Effector memory CD4-positive, alpha-beta T cell (primary cell): ENCODE data around the gene MSX1.

Experiments used
- DNase-seq, 3 donors: peaks; one replicate each; pipeline ENCODE4 v3.0.0-alpha.2; 2020
- H3K27ac ChIP-seq: 2 replicates; pipeline ENCODE4 v1.7.0; 2013; ENCODE audit warnings: mild to moderate bottlenecking, low read length, moderate library complexity; ENCODE audit not compliant: insufficient read depth, poor library complexity, severe bottlenecking
- H3K27me3 ChIP-seq: replicated peaks from 2 replicates; pipeline ENCODE4 v1.7.0; 2013; ENCODE audit warnings: mild to moderate bottlenecking, low read length; ENCODE audit not compliant: insufficient read depth, control insufficient read depth, poor library complexity, severe bottlenecking
- H3K36me3 ChIP-seq: 2 replicates; pipeline ENCODE4 v1.7.0; 2013; ENCODE audit warnings: mild to moderate bottlenecking, low read length, moderate library complexity; ENCODE audit not compliant: control insufficient read depth, insufficient read depth
- H3K4me1 ChIP-seq: 2 replicates; pipeline ENCODE4 v1.7.0; 2013; ENCODE audit warnings: low read length, mild to moderate bottlenecking; ENCODE audit not compliant: control insufficient read depth, insufficient read depth, poor library complexity, severe bottlenecking
- H3K4me3 ChIP-seq: 2 replicates; pipeline ENCODE4 v1.7.0; 2013; ENCODE audit warnings: low read length, low read depth, mild to moderate bottlenecking; ENCODE audit not compliant: insufficient read depth, poor library complexity, severe bottlenecking
- H3K9me3 ChIP-seq: 2 replicates; pipeline ENCODE4 v1.7.0; 2013; ENCODE audit warnings: mild to moderate bottlenecking, low read length, moderate library complexity; ENCODE audit not compliant: control insufficient read depth

The MSX1 gene

DNA sequence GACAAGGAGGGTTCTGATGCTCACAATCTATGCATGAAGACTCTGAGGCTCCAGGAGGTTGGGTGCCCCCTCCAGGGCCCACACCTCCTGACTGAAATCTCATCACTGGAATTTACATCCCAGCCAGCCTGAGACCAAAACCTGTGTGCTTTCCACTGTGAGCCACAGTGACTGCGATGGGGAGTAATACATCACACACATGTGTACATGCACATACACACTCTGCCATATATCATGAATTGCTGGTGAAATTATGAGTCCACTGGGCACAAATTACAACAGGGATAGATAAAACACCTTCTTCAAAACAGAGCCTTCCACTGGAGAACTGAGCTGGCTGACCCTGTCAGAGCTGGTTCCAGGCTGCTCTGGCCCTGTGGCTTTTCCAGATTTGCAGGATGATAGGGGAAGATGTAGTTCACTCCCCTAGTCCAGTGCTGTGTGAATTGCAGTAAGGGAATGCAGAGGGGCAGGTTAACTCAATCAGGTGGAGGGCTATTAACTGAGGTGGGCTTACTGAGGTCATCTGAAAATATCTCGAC, 35.8 kb upstream of the MSX1 start:
- Histone ChIP-seq H3K27me3 (no peaks in the 10 kb centered on the region), H3K27ac (no peak overlapping the region), H3K4me3 (no peak overlapping the region), H3K4me1 (no peaks in the 10 kb centered on the region), H3K36me3 (no peaks in the 10 kb centered on the region), H3K9me3 (no peaks in the 10 kb centered on the region)
- DNase-seq = no peak

DNA sequence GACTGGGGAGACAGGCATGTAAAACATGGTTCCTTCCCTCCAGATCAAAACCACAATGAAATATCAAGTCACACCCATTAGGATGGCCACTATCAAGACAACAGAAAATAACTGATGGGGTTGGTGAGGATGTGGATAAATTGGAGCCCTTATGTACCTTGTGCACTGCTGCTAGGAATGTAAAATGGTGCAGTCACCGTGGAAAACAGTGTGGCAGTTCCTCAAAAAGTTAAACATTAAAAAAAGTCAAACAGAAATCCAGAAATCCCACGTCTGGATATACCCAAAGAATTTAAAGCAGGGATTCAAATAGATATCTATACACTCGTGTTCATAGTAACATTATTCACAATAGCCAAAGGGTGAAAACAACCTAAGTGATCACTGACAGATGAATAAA, 35.2 kb upstream of the MSX1 start:
- H3K36me3 ChIP-seq = no peaks in the 10 kb centered on the region
- no peaks in the 10 kb centered on the region for H3K9me3 ChIP-seq
- H3K27me3 ChIP-seq = no peaks in the 10 kb centered on the region
- H3K27ac ChIP-seq = no peak overlapping the region
- H3K4me3 ChIP-seq = no peak overlapping the region
- DNase-seq = no peak
- no peaks in the 10 kb centered on the region for H3K4me1 ChIP-seq

DNA sequence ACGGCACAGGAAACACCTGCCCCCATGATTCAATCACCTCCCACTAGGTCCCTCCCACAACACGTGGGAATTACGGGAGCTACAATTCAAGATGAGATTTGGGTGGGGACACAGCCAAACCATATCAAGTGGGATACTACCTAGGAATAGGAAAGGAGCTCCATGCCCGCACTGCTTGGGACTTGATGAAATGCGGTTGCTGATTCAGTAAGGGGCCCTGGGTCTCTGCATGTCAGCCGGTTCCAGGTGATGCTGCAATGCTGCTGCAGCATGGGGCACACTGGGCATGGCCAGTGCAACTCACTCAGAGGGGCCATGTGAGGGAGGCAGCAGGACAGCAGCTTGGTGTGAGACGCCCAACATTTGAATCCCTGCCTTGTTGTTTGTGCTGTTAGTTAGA, 34.0 kb upstream of the MSX1 start:
- no peaks in the 10 kb centered on the region for H3K9me3 ChIP-seq
- DNase-seq = no peak
- H3K4me1 ChIP-seq = no peaks in the 10 kb centered on the region
- H3K27me3 ChIP-seq = no peaks in the 10 kb centered on the region
- H3K4me3 ChIP-seq = no peak overlapping the region
- H3K36me3 ChIP-seq = no peaks in the 10 kb centered on the region
- H3K27ac ChIP-seq = no peak overlapping the region

DNA sequence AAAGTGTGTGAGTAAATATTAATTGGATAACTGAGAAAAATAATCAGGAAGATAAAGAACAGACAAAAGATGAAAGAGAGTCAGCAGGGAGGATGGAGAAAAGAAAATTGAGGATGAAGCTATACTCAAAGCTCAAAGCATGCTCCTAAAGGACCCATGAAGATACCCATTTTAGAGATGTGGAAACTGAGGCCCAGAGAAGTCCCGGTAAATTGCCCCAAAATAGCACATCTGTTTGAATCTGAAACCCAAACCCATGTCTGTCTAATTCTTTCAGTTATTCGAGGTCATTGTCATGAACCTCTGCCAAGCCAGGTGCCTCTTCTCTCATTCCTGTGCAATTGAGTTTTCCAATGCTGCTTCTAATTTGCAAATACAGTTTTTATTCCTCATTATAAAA, 29.6 kb upstream of the MSX1 start:
- Histone ChIP-seq H3K36me3 (no peaks in the 10 kb centered on the region), H3K4me1 (no peaks in the 10 kb centered on the region), H3K27me3 (no peaks in the 10 kb centered on the region)

DNA sequence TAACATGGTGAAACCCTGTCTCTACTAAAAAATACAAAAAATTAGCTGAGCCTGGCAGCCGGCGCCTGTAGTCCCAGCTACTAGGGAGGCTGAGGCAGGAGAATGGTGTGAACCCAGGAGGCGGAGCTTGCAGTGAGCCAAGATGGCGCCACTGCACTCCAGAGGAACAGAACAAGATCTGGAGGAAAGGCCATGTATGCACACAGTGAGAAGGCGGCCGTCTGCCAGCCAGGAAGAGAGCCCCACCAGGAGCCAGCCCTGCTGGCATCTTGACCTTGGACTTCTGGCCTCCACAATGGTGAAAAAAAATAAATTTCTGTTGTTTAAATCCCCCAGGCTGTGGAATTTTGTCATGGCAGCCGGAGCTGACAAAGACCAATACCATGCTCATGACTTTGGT, 28.2 kb upstream of the MSX1 start:
- H3K27ac ChIP-seq = no peak overlapping the region
- no peaks in the 10 kb centered on the region for H3K4me1 ChIP-seq
- H3K36me3 ChIP-seq = no peaks in the 10 kb centered on the region
- H3K9me3 ChIP-seq = no peaks in the 10 kb centered on the region
- no peak for DNase-seq
- no peaks in the 10 kb centered on the region for H3K27me3 ChIP-seq
- H3K4me3 ChIP-seq = no peak overlapping the region

More for the DNA sequence above, 29.6 kb upstream of the MSX1 start:
- H3K27ac ChIP-seq = no peak overlapping the region
- DNase-seq = no peak
- H3K9me3 ChIP-seq = no peaks in the 10 kb centered on the region
- no peak overlapping the region for H3K4me3 ChIP-seq

DNA sequence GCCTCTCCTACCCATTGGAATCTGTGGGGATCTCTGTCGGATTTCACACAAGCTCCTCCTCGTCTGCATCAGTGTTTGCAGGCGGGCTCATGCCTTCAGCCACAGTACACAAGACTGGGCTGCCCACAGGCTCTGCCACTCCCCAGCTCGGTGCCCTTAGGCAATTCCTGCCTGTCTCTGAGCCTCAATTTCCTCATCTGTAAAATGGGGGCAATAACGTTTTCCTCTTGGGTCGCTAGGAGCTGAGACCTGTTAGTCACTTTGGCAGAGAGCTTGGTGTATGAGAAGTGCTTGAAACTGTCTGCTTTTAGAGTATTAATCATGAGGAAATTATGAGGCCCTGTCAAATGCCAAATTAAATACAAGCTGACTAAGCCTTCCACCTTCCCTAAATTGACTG, 27.6 kb upstream of the MSX1 start:
- H3K36me3 ChIP-seq = no peaks in the 10 kb centered on the region
- DNase-seq = no peak
- no peak overlapping the region for H3K27ac ChIP-seq
- H3K9me3 ChIP-seq = no peaks in the 10 kb centered on the region
- no peak overlapping the region for H3K4me3 ChIP-seq
- no peaks in the 10 kb centered on the region for H3K27me3 ChIP-seq
- no peaks in the 10 kb centered on the region for H3K4me1 ChIP-seq

DNA sequence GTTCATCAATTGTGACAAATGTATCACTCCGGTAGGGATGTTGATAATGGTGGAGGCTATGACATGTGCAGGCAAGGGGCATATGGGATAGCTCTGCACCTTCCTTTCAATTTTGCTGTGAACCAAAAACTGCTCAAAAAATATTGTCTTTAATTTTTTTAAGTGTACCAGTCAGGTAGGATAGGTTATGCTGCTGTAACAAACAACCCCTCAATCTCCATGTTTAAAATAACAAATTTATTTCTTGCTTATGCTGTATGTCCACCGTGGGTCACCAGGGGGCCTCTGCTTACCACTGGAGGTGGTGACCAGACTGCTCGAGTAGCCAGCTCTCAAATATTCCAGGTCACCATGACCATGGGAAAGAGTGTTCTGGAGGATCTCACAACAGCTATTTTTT, 23.4 kb upstream of the MSX1 start:
- Histone ChIP-seq H3K27me3 (no peaks in the 10 kb centered on the region), H3K4me3 (no peak overlapping the region), H3K4me1 (no peaks in the 10 kb centered on the region), H3K36me3 (no peaks in the 10 kb centered on the region), H3K27ac (no peak overlapping the region), H3K9me3 (no peaks in the 10 kb centered on the region)
- DNase-seq = no peak

DNA sequence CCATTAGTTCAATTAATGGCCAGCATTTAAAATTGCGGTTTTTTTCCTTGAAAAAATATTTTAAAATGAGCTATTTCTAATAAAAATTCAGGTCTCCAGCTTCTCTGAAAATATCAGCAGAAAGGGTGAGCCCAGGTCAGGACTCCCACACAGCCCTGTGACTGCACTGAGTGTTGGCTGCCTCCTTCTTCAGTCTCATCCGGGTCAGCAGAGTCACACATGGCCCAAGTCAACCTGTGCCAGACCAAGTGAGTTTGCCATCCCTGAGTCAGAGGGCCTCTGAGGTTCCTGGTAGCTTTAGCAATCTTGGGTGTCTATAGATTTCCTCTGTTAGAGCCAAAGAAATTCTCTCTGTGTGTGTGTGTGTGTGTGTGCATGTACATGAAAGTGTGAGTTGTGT, 22.1 kb upstream of the MSX1 start:
- Histone ChIP-seq H3K36me3 (no peaks in the 10 kb centered on the region), H3K27ac (no peak overlapping the region), H3K27me3 (no peaks in the 10 kb centered on the region), H3K4me1 (no peaks in the 10 kb centered on the region), H3K4me3 (no peak overlapping the region), H3K9me3 (no peaks in the 10 kb centered on the region)
- no peak for DNase-seq

DNA sequence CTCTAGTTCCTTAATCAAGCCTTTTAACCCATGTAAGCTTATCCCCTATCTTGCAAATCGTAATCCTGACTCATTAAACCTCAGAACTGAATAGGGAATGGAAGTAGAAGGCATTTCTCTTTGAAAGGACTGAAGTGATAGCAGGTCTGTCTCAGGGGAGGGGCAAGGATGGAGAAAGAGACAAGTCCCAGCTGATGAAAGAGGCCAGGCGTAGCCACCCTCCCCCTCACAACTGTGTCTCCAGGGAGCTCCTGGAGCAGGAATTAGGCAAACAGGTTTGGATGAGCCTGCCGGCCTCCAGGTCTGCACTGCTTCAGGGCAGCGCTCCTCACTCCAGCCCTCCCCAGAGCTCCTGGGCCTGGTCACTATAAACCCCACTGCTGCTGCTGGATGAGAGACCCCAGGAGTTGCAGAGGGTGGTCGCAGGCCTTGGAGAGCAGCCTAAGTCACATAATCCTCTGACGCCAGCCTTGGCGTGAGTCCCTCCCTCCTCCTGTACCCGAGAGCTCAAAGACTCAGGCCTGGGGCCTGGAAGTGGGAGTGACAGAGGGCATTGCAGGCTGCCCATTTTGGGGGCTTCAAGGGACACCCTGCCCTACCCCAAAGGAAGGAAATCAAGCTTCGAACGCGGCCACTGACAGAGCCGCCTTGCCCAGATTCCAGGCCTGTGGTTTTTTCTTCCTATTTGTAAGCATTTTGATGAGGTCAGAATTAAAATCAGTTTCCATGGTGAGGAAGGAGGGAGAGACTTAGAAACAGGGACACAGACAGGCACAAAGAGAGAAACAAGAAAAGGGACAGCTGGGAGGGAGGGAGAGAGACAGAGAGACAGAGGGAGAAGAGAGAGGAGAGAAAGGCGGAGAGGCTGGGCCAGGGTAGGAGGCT, 21.2 kb upstream of the MSX1 start:
- Histone ChIP-seq H3K4me1 (no peaks in the 10 kb centered on the region), H3K27ac (no peak overlapping the region), H3K4me3 (no peak overlapping the region), H3K9me3 (no peaks in the 10 kb centered on the region), H3K27me3 (no peaks in the 10 kb centered on the region), H3K36me3 (no peaks in the 10 kb centered on the region)
- DNase-seq = no peak

DNA sequence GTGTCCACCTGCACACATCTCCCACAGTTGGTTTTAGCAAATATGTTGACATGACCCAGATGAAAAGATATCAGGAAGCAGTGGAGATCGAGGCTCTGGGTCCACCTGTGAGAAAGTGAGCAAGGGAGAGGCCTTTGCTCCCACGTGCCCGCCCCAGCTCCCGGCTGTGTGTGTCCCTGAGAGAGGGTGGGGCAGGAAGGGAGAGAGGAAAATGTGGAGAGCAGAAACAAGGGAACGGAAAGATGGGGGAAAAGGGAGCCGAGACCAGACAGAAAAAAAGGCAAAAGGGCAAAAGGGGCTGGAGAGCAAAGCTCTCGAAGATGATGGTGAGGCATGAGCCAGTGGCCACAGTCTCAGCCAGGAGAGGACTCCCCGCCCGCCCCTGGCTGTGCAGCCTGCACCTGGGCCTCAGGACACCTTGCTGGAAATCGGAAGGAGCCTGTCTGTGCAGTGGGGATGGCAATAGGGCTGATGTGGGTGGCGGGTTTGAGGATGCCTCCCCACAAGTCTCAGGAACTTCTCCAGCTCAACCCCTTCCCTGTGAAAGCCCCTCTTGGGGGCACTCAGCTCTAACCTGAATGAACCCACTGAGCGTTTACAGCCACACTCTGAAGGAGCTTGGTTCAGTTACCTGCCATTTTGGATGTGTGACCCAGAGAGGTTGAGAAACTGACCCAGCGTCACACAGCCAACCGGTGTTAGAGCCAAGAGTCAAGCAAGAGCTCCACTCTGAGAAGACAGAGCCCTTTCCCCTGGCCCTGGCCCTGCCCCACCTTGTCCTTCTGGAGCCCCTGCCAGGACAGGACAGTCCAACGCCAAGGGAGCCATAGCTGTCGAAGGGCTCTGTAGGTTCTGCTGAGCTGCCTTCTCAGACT, 20.3 kb upstream of the MSX1 start:
- no peaks in the 10 kb centered on the region for H3K4me1 ChIP-seq
- H3K27ac ChIP-seq = no peak overlapping the region
- peaks cover 4% of the 10 kb centered on the region for H3K27me3 ChIP-seq
- DNase-seq = no peak
- no peaks in the 10 kb centered on the region for H3K9me3 ChIP-seq
- H3K4me3 ChIP-seq = no peak overlapping the region
- no peaks in the 10 kb centered on the region for H3K36me3 ChIP-seq
